GM12878 (cell line): ENCODE measurements around the gene TMEM61. TPM values are rescaled to one million over a fixed set of nuclear protein-coding genes. Genes with fewer than 3 reads are reported as not detected.

Experiments used
- ATAC-seq: fragments of 200-7000 bp; cut with Tn5 transposase; 3 replicates; pipeline ENCODE4 v1.9.1; 2020; ENCODE audit warnings: mild to moderate bottlenecking, moderate library complexity
- BruUV-seq: library from RNA; stranded (reverse); fragments of 400-500 nt; replicated peaks from 2 replicates; lab custom pipeline; 2021; lab: Mats Ljungman, UMichigan
- CTCF ChIA-PET: fragments of 300-600 bp; sonication (Branson Sonifier 250); formaldehyde crosslinking; extraction: SDS; loops from one replicate; lab custom pipeline; 2021; ENCODE audit warnings: inconsistent platforms; lab: Yijun Ruan, JAX
- POLR2A ChIA-PET: fragments of 350-600 bp; formaldehyde crosslinking; extraction: SDS; loops from one replicate; lab custom pipeline; 2021; ENCODE audit warnings: inconsistent platforms; lab: Charles Lee
- RAD21 ChIA-PET: fragments of 300-600 bp; sonication (Branson Sonifier 250); formaldehyde crosslinking; loops from one replicate; lab custom pipeline; 2023; ENCODE audit warnings: antibody characterized with exemption; ENCODE audit not compliant: unreplicated experiment; lab: Charles Lee
- SMC1A ChIA-PET: fragments of 300-600 bp; sonication (Branson Sonifier 250); formaldehyde crosslinking; loops from one replicate; lab custom pipeline; 2023; ENCODE audit not compliant: unreplicated experiment, uncharacterized antibody; lab: Charles Lee
- DNase-seq: peaks from one replicate; pipeline ENCODE4 v3.0.0-alpha.2; 2011; ENCODE audit warnings: low read depth, low spot score
- FAIRE-seq: peaks from 3 replicates; lab custom pipeline; 2011; peaks lifted over from hg19 to GRCh38; lab: Jason Lieb, UNC
- H2AFZ ChIP-seq: 2 replicates; pipeline ENCODE4 v1.6.0; 2011; ENCODE audit warnings: low read depth, low read length, control low read depth; ENCODE audit not compliant: control insufficient read depth
- H3K27ac ChIP-seq: 2 replicates; pipeline ENCODE4 v1.5.1; 2011; ENCODE audit warnings: control low read depth; ENCODE audit not compliant: control insufficient read depth, insufficient read depth
- H3K27me3 ChIP-seq, 2 experiments: replicated peaks in 1 of 2; 2 replicates each; pipeline versions ENCODE4 v1.6.0 to v1.6.1; 2011; ENCODE audit warnings: low read length in 1 of 2; ENCODE audit not compliant: control insufficient read depth in 2 of 2, insufficient read depth in 2 of 2
- H3K36me3 ChIP-seq, 2 experiments: 2 replicates each; pipeline ENCODE4 v1.5.1; 2011; ENCODE audit warnings: low read length in 1 of 2; ENCODE audit not compliant: control insufficient read depth in 2 of 2, insufficient read depth in 2 of 2
- H3K4me1 ChIP-seq: 2 replicates; pipeline ENCODE4 v1.6.1; 2011; ENCODE audit warnings: mild to moderate bottlenecking, low read length, moderate library complexity, mixed read lengths; ENCODE audit not compliant: control insufficient read depth, insufficient read depth
- H3K4me2 ChIP-seq: 2 replicates; pipeline ENCODE4 v1.6.0; 2011; ENCODE audit warnings: control low read depth; ENCODE audit not compliant: control insufficient read depth, insufficient read depth
- H3K4me3 ChIP-seq: fragments of 200-600 bp; sonication (generic); 2 replicates; pipeline ENCODE4 v1.5.1; 2016
- H3K79me2 ChIP-seq: 2 replicates; pipeline ENCODE4 v1.6.0; 2011; ENCODE audit warnings: low read length; ENCODE audit not compliant: control insufficient read depth, insufficient read depth
- H3K9ac ChIP-seq: 2 replicates; pipeline ENCODE4 v1.8.0; 2011; ENCODE audit warnings: low read length, control low read depth, mixed read lengths; ENCODE audit not compliant: control insufficient read depth, insufficient read depth
- H3K9me3 ChIP-seq: replicated peaks from 3 replicates; pipeline ENCODE4 v1.5.1; 2011; ENCODE audit warnings: mild to moderate bottlenecking, low read length; ENCODE audit not compliant: control insufficient read depth, insufficient read depth
- H4K20me1 ChIP-seq: 2 replicates; pipeline ENCODE4 v1.6.0; 2011; ENCODE audit not compliant: control insufficient read depth, insufficient read depth
- BHLHE40 ChIP-seq, 2 experiments: fragments of 450-650 bp in 1 of 2; IDR thresholded peaks; 2 replicates each; pipeline ENCODE4 v1.6.1; 2011 to 2017; ENCODE audit warnings: low read depth in 2 of 2, borderline replicate concordance in 1 of 2, improper control_type of control experiment in 1 of 2, low read length in 1 of 2, mild to moderate bottlenecking in 1 of 2
- CBX3 ChIP-seq: fragments of 200-600 bp; sonication (generic); IDR thresholded peaks from 2 replicates; pipeline ENCODE4 v1.6.1; 2016; ENCODE audit warnings: low read depth, borderline replicate concordance
- MEF2B ChIP-seq: fragments of 450-650 bp; IDR thresholded peaks from 2 replicates; pipeline ENCODE4 v1.6.1; 2018; ENCODE audit warnings: mild to moderate bottlenecking, moderate library complexity; ENCODE audit not compliant: partially characterized antibody, poor library complexity, severe bottlenecking
- PKNOX1 ChIP-seq: fragments of 450-650 bp; IDR thresholded peaks from 2 replicates; pipeline ENCODE4 v1.6.1; 2016; ENCODE audit warnings: mild to moderate bottlenecking
- REST ChIP-seq: IDR thresholded peaks from 2 replicates; pipeline ENCODE4 v1.6.1; 2012; ENCODE audit warnings: mild to moderate bottlenecking, low read depth, low read length
- TCF7 ChIP-seq: IDR thresholded peaks from 2 replicates; pipeline ENCODE4 v1.6.1; 2014; ENCODE audit warnings: antibody characterized with exemption, borderline replicate concordance
- YBX1 ChIP-seq: fragments of 450-650 bp; IDR thresholded peaks from 2 replicates; pipeline ENCODE4 v1.6.1; 2016; ENCODE audit warnings: antibody characterized with exemption
- ZBTB33 ChIP-seq: fragments of 450-650 bp; IDR thresholded peaks from 2 replicates; pipeline ENCODE4 v1.6.1; 2017; ENCODE audit warnings: mild to moderate bottlenecking
- ZBTB40 ChIP-seq: fragments of 450-650 bp; IDR thresholded peaks from 2 replicates; pipeline ENCODE4 v1.6.1; 2016; ENCODE audit warnings: mild to moderate bottlenecking, moderate library complexity, borderline replicate concordance
- WGBS: methylation state at CpG from one replicate; pipeline ENCODE4 v1.1.6; 2016; ENCODE audit warnings: low lambda C conversion rate; ENCODE audit not compliant: insufficient replicate concordance, insufficient coverage; ENCODE audit errors: missing lambda C conversion rate; 5-methylcytosine and 5-hydroxymethylcytosine counted together
- in situ Hi-C: fragments of 300-500 bp; cut with MboI; formaldehyde crosslinking; loops from 9 replicates; pipeline ENCODE4 v1.14.3; 2018; ENCODE audit warnings: mixed read lengths
- intact Hi-C: fragments of 100-400 bp; cut with micrococcal nuclease; formaldehyde crosslinking; loops from one replicate; pipeline ENCODE4 v1.14.2; 2022; ENCODE audit not compliant: unreplicated experiment
- polyA plus RNA-seq, 11 experiments: library from polyadenylated mRNA; depleted of rRNA in 4 of 11; unstranded in 6 of 11; stranded (reverse) in 5 of 11; fragments of >200 nt; fragmentation: Nextera tagmentation in 4 of 11; fragmentation: Illumina TruSeq in 1 of 11; extraction: Ambion mirVana in 4 of 11; extraction: Trizol in 1 of 11; gene quantifications; 1 replicate in 1 of 11; 2 replicates in 10 of 11; pipeline versions ENCODE4 v1.2.1 to v1.2.3, GENCODE V29; 2011 to 2016; ENCODE audit warnings: inconsistent platforms in 2 of 11, missing spikeins in 2 of 11, low read depth in 1 of 11
- total RNA-seq, 4 experiments: library from RNA; depleted of rRNA in 3 of 4; stranded (reverse); fragments of >200 nt in 3 of 4; fragmentation: Illumina TruSeq in 1 of 4; extraction: Trizol in 1 of 4; gene quantifications; 2 replicates each; pipeline versions ENCODE4 v1.2.1 to v1.2.3, GENCODE V29; 2013 to 2021

Gene TMEM61
- total and polyA plus RNA-seq, 10 of the 15 experiments (the other 5 are each of a cell fraction or from before 2014, with no cell fraction given): not detected

- Histone ChIP-seq H3K4me3 (no peak overlapping the region), H3K36me3 (no peaks in the 10 kb centered on the region), H2AFZ (no peak overlapping the region), H3K9me3 (no peaks in the 10 kb centered on the region), H3K4me2 (no peak overlapping the region), H3K27me3 (no peaks in the 10 kb centered on the region), H3K9ac (no peak overlapping the region), H3K79me2 (no peaks in the 10 kb centered on the region), H3K4me1 (no peaks in the 10 kb centered on the region), H3K27ac (no peak overlapping the region), H4K20me1 (no peaks in the 10 kb centered on the region)
- POLR2A ChIA-PET: interaction anchor here (0.5 to 0.8 kb wide), 2 partner anchors 41 to 328 kb away, joined by 3 to 8 read pairs; no protein-coding TSS in a partner anchor
- RAD21 ChIA-PET: interaction anchor here (0.7 to 9.3 kb wide), 4 partner anchors 44 to 1637 kb away, joined by 3 to 156 read pairs (median 4); partner anchors contain the start of gene BSND
- FAIRE-seq (peak; percentile 44), DNase-seq (no peak), ATAC-seq (peak; percentile 40)
- CTCF ChIA-PET: interaction anchor here (0.6 to 11.9 kb wide), 9 partner anchors 9 to 431 kb away, joined by 3 to 436 read pairs (median 5); partner anchors contain the start of genes BSND and DHCR24
- WGBS: 6% methylated on average over 4 of the region's 4 CpGs
- SMC1A ChIA-PET: interaction anchor here (0.7 to 9.4 kb wide), 12 partner anchors 9 to 135 kb away, joined by 3 to 147 read pairs (median 3); partner anchors contain the start of gene BSND
- no TSS peak for BruUV-seq
- in situ Hi-C loops (no loop called here), intact Hi-C loops (no loop called here)
- TF ChIP-seq YBX1 (no peak), MEF2B (peak; percentile 71), BHLHE40 (IDR thresholded peaks at IDR 0.05; ENCODE audit: borderline replicate concordance in 1 of 2, low read depth in 2 of 2, low read length in 1 of 2) (peak in 1 of 2 experiments; percentile 58; a peak in 1 of 4 replicates), TCF7 (no peak), PKNOX1 (peak; percentile 10; the same call in 1 of the 2 replicates), ZBTB40 (no peak), CBX3 (no peak), REST (no peak), ZBTB33 (no peak)
These were observed 31.4 kb upstream of the TMEM61 start for GRCh38 chr1:54949053-54949452.
